Activated T-cell treated with anti-CD3 and anti-CD28 coated beads for 1 hour (primary cell): ENCODE data around the gene RAB21.
"Not testable (repeated sequence)": the region's sequence is repeated elsewhere in the genome, so short reads cannot be mapped to it uniquely, and the experiment has no call there.

Experiments
- DNase-seq: peaks from one replicate; pipeline ENCODE4 v3.0.0-alpha.2; 2020; ENCODE audit warnings: low read depth

The RAB21 gene

GRCh38 chr12:71752891-71753290 lies 1.8 kb upstream of the RAB21 start:
- DNase-seq = no peak

GRCh38 chr12:71755146-71755892 lies 656 bp downstream of the RAB21 start:
- DNase-seq = peak; percentile 36

GRCh38 chr12:71756054-71756690 lies 1.5 kb downstream of the RAB21 start:
- no peak for DNase-seq

DNA sequence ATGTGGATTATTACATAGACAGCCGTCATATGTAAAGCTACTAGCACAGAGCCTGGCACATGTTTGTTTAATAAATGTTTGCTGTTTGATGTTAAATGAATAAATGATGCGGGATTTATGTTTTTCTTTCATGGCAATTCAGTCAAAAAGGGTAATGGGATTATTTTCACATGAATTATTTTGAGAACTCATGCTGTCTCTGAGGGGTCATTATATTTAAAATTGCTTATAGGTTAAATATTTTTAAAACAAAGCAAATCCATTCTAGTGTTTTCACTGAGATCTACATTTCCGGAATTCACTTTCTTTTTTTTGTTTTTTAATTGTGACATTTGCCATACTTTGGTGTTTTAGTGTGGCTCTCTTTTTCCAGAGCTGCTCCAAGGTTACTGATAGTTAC lies 5.3 kb downstream of the RAB21 start:
- no peak for DNase-seq

- no peak for DNase-seq
Observed at GRCh38 chr12:71760471-71760870, 5.8 kb downstream of the RAB21 start.

GRCh38 chr12:71761354-71761753 lies 6.7 kb downstream of the RAB21 start:
- not testable (repeated sequence) for DNase-seq

GRCh38 chr12:71763677-71764379 lies 9.2 kb downstream of the RAB21 start:
- no peak for DNase-seq

DNA sequence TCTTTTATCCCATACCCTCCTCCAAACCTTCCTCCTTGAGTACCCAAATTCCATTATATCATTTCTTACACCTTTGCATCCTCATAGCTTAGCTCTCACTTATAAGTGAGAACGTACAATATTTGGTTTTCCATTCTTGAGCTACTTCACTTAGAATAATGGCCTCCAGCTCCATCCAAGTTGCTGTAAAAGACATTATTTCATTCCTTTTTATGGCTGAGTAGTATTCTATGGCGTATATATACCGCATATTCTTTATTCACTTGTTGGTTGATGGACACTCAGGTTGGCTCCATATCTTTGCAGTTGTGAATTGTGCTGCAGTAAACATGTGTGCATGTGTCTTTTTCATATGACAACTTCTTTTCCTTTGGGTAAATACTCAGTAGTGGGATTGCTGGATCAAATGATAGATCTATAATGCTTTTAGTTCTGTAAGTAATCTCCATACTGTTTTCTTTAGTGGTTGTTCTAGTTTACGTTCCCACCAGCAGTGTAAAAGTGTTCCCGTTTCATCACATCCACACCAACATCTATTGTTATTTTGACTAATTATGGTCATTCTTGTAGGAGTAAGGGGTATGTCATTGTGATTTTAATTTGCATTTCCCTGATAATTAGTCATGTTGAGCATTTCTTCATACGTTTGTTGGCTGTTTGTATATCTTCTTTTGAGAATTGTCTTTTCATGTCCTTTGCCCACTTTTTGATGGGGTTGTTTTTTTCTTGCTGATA lies 10.1 kb downstream of the RAB21 start:
- no peak for DNase-seq

DNA sequence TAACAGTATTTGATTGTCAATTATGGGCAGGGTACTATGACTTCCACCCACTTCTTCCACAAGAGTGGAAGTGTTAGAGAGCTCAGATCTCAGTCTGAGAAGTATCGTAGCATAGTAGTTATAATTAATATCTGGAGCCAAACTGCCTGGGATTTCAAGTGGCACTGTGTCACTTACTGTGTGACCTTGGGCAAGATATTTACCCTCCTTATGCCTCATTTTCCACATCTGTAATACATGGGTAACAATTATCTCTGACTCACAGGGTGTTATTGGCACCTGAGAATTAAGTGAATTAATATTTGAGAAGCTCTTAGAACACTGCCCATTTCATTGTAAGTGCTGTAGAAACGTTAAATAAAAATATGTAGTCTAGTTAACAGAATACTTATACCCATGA lies 11.5 kb downstream of the RAB21 start:
- DNase-seq = no peak

- DNase-seq = no peak
Observed at GRCh38 chr12:71767183-71767582, 12.5 kb downstream of the RAB21 start.

DNA sequence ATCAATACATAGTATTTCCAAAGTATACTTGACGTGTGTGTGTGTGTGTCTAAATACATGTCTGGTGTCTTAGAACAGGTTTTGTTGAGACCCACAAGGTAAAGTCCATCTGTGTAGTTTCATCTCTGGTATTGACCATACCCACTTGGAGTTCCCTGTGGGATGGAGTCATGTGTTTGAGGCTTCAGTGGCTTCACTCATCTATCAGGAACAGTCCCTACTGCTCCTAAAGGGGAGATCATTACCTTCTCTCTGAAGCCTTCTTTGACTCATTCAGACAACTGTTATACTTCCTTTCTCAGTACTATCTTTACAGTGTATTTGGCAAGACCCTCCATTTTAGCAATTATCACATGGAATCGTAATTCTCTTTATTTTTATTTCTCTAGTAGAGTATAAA lies 14.2 kb downstream of the RAB21 start:
- DNase-seq = no peak

- no peak for DNase-seq
Observed at GRCh38 chr12:71771069-71771468, 16.4 kb downstream of the RAB21 start.

DNA sequence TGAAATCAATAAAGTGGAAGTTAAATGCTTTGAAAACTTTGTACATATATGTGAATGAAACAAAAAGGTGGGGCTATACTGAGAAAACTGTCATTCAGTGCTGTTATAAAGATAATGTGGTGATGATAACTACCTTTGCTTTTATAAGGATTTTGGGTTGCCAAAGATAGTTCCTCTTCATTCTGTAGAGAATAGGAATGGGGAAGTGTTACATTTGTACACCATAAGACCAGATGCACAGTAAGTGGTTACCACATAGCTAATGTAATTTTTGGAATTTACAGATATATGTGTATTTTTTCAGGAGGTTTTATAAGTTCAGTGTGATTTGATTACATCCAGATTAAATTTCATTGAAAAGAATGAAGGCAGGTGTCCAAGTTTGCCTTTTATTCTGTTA lies 18.1 kb downstream of the RAB21 start:
- DNase-seq = no peak

DNA sequence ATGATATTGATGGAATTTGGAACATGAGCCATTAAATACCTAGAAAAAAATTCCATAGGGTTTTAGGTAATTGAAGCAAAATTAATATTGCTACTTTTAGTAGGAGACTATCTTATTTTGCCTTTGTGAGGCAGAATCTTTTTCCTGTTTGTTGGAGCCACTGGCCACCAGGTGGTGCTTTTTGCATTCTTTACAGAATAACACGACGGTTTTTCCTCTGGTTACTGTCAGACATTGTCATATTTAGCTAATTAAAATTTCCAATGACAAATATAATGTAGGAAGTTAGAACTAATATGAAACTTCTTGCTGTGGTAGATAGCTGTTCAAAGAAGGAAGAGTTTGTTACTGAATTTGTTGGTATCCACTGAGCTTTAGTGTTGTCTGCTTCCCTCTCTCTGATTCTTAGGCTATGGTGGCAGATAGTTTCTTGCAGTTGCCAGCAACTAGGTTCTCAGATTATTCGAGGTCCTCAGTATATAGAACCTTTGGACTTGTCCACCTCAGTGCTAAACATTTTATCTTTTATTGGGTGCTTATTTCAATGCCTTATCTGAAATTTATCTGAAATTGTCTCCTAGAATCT lies 25.7 kb downstream of the RAB21 start:
- peak; percentile 39 for DNase-seq

DNA sequence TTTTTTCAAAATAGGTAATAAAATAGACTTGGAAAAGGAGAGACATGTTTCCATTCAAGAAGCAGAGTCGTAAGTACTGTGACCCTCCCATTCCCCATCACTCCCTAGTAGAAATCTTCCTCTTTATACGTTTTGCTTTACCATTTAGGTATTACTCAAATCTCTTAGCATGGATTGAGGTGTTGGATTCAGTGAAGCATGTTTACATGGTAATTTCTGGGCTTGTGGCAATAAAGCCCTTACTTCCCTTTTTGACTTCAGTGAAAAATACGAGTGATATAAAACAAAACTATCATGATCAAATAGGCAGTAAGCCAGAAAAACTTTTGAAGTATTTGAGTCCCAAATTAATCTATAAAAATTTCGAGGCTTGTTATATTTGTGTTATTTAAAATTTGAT lies 27.4 kb downstream of the RAB21 start:
- no peak for DNase-seq

- DNase-seq = no peak
Observed at GRCh38 chr12:71786829-71787228, 32.2 kb downstream of the RAB21 start.

DNA sequence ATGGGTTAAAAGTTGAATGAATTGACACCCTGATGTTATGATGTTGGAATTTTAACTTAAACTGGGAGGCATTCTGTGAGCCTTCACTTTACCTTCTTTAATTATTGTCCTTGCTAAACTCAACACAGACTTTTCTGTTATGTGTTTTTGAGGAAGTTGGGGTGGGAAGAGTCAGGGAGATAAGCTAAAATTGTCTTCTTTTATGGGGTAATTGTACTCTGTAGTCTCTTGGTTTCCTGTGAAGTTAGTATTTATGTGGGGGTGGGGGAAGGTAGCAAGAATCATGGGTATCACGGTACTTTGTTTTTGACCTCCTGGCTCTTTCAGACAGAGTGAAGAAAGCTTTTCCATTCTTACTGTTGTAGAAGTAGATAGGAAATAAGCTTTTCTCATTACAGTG lies 32.9 kb downstream of the RAB21 start:
- DNase-seq = no peak

- DNase-seq = no peak
Observed at GRCh38 chr12:71790331-71790730, 35.7 kb downstream of the RAB21 start.

DNA sequence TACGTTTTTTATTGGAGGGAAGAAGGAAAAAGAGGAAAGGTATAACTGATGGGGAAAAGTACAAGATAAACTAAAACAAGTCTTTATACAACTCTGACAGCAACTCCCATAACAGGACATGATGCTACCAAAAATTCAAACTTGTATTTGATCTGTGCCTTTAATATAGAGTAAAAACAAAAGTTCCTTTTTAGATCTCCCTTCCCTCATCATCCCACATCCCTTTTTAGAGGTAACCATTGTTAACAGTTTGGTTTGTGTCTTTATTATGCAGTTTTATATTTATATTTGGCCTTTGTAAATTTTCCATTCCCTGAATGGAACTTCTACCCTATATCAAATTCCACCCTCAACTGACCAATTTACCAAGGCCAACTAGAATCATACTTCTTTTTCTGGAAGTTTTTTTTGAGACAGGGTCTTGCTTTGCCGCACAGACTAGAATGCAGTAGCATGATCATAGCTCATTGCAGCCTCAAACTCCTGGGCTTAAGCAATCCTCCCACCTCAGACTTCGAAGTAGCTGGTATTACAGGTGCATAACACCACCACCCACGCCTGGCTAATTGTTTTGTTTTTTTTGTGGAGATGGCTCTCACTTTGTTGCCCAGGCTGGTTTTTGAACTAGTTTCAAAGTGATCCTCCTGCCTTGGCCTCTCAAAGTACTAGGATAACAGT lies 36.9 kb downstream of the RAB21 start:
- no peak for DNase-seq

- no peak for DNase-seq
Observed at GRCh38 chr12:71792599-71792998, 37.9 kb downstream of the RAB21 start.

DNA sequence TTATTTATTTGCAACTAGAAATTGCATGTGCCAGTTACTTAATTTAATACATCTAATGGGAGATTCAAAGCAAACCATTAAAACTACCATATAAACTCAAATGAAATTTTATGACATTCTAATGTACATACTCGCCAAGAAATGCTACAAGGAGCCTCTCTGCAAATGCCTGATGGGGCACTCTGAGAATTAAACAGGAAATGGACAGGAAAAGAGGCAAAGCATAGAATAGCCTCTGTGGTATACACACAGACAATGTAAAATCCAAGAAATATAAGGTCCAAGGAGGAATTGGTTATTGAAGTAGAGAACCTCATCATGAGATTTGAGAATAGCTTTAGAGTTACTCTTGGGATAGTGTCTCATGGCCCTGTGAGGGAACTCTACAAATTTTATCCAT lies 41.2 kb downstream of the RAB21 start:
- no peak for DNase-seq

GRCh38 chr12:71797531-71797930 lies 42.9 kb downstream of the RAB21 start:
- no peak for DNase-seq
